ENCODE measurements around the gene TLCD2. TPM values are rescaled to one million over a fixed set of nuclear protein-coding genes. Genes with fewer than 3 reads are reported as not detected.
"Not testable (repeated sequence)": the region's sequence is repeated elsewhere in the genome, so short reads cannot be mapped to it uniquely, and the experiment has no call there.

The TLCD2 gene
- total and polyA plus RNA-seq, 3 experiments from 2014 or later: 0.09 to 0.32 (median 0.22) TPM

- DNase-seq; H3K27ac ChIP-seq (ENCODE audit: low read depth, low read length); H3K9me3 Mint-ChIP-seq; CTCF ChIA-PET; POLR2A ChIA-PET; H3K9me3 ChIP-seq (ENCODE audit: low read length); H3K4me1 ChIP-seq (ENCODE audit: insufficient read depth, low read length); H3K4me1 Mint-ChIP-seq; H3K4me3 Mint-ChIP-seq; H3K36me3 ChIP-seq (ENCODE audit: insufficient read depth, low read length); H3K4me3 ChIP-seq (ENCODE audit: low read length); H3K27me3 ChIP-seq (ENCODE audit: insufficient read depth, low read length, poor library complexity, severe bottlenecking); H3K27me3 Mint-ChIP-seq; H3K27ac Mint-ChIP-seq: not testable (repeated sequence)
- H3K36me3 Mint-ChIP-seq: peaks cover 0 to 11% (median 2%) of the 10 kb centered on the region in 3 donors
These were observed 31.7 kb upstream of the TLCD2 start for GRCh38 chr17:1741899-1742298.

- no peak overlapping the region for H3K4me3 Mint-ChIP-seq
- H3K27ac ChIP-seq (ENCODE audit: low read depth, low read length): no peak overlapping the region
- no peak for DNase-seq
- no peak overlapping the region for H3K4me3 ChIP-seq (ENCODE audit: low read length)
- CTCF ChIA-PET: no interaction called here
- no peaks in the 10 kb centered on the region for H3K9me3 Mint-ChIP-seq
- peaks cover 0 to 42% (median 7%) of the 10 kb centered on the region in 3 donors for H3K36me3 Mint-ChIP-seq
- H3K4me1 ChIP-seq (ENCODE audit: insufficient read depth, low read length): no peaks in the 10 kb centered on the region
- no peaks in the 10 kb centered on the region for H3K27me3 ChIP-seq (ENCODE audit: insufficient read depth, low read length, poor library complexity, severe bottlenecking)
- no peaks in the 10 kb centered on the region for H3K36me3 ChIP-seq (ENCODE audit: insufficient read depth, low read length)
- no peak overlapping the region for H3K27ac Mint-ChIP-seq
- POLR2A ChIA-PET: no interaction called here
- H3K4me1 Mint-ChIP-seq: peaks cover 0 to 4% (median 0%) of the 10 kb centered on the region in 3 donors
- H3K9me3 ChIP-seq (ENCODE audit: low read length): no peaks in the 10 kb centered on the region
- H3K27me3 Mint-ChIP-seq: peaks cover 0 to 2% of the 10 kb centered on the region in 2 donors
These were observed 27.5 kb upstream of the TLCD2 start for GRCh38 chr17:1737531-1738291.

GRCh38 chr17:1736348-1737281 is 26.4 kb upstream of the TLCD2 start:
- no peak overlapping the region for H3K27ac ChIP-seq (ENCODE audit: low read depth, low read length)
- H3K9me3 ChIP-seq (ENCODE audit: low read length): no peaks in the 10 kb centered on the region
- no peaks in the 10 kb centered on the region for H3K27me3 ChIP-seq (ENCODE audit: insufficient read depth, low read length, poor library complexity, severe bottlenecking)
- no peaks in the 10 kb centered on the region for H3K4me1 ChIP-seq (ENCODE audit: insufficient read depth, low read length)
- Mint-ChIP-seq H3K9me3 (no peaks in the 10 kb centered on the region), H3K27ac (no peak overlapping the region), H3K27me3 (peaks cover 0 to 2% of the 10 kb centered on the region in 2 donors), H3K36me3 (peaks cover 0 to 47% (median 7%) of the 10 kb centered on the region in 3 donors), H3K4me3 (no peak overlapping the region), H3K4me1 (peaks cover 0 to 4% (median 0%) of the 10 kb centered on the region in 3 donors)
- H3K4me3 ChIP-seq (ENCODE audit: low read length): no peak overlapping the region
- CTCF ChIA-PET: interaction anchor here (0.6 kb wide), 1 partner anchor 31 kb away, joined by 3 read pairs; no protein-coding TSS in a partner anchor
- DNase-seq: no peak
- no peaks in the 10 kb centered on the region for H3K36me3 ChIP-seq (ENCODE audit: insufficient read depth, low read length)
- POLR2A ChIA-PET: no interaction called here

- Histone ChIP-seq H3K27ac (ENCODE audit: low read depth, low read length) (no peak overlapping the region), H3K27me3 (ENCODE audit: insufficient read depth, low read length, poor library complexity, severe bottlenecking) (no peaks in the 10 kb centered on the region), H3K36me3 (ENCODE audit: insufficient read depth, low read length) (no peaks in the 10 kb centered on the region), H3K4me3 (ENCODE audit: low read length) (no peak overlapping the region), H3K9me3 (ENCODE audit: low read length) (no peaks in the 10 kb centered on the region), H3K4me1 (ENCODE audit: insufficient read depth, low read length) (no peaks in the 10 kb centered on the region)
- peaks cover 0 to 51% (median 7%) of the 10 kb centered on the region in 3 donors for H3K36me3 Mint-ChIP-seq
- H3K4me1 Mint-ChIP-seq: peaks cover 0 to 4% (median 0%) of the 10 kb centered on the region in 3 donors
- ChIA-PET CTCF (no interaction called here), POLR2A (no interaction called here)
- H3K27me3 Mint-ChIP-seq: peaks cover 0 to 2% of the 10 kb centered on the region in 2 donors
- no peaks in the 10 kb centered on the region for H3K9me3 Mint-ChIP-seq
- no peak for DNase-seq
- H3K27ac Mint-ChIP-seq: no peak overlapping the region
- H3K4me3 Mint-ChIP-seq: no peak overlapping the region
These were observed 25.7 kb upstream of the TLCD2 start for GRCh38 chr17:1735834-1736347.

GRCh38 chr17:1735418-1735817 is 25.2 kb upstream of the TLCD2 start:
- DNase-seq: no peak
- POLR2A ChIA-PET: no interaction called here
- Mint-ChIP-seq H3K36me3 (peaks cover 0 to 53% (median 7%) of the 10 kb centered on the region in 3 donors), H3K27ac (no peak overlapping the region), H3K27me3 (peaks cover 0 to 2% of the 10 kb centered on the region in 2 donors), H3K9me3 (no peaks in the 10 kb centered on the region), H3K4me1 (peaks cover 0 to 4% (median 0%) of the 10 kb centered on the region in 3 donors), H3K4me3 (no peak overlapping the region)
- Histone ChIP-seq H3K27ac (ENCODE audit: low read depth, low read length) (no peak overlapping the region), H3K9me3 (ENCODE audit: low read length) (no peaks in the 10 kb centered on the region), H3K4me3 (ENCODE audit: low read length) (no peak overlapping the region), H3K4me1 (ENCODE audit: insufficient read depth, low read length) (no peaks in the 10 kb centered on the region), H3K27me3 (ENCODE audit: insufficient read depth, low read length, poor library complexity, severe bottlenecking) (no peaks in the 10 kb centered on the region), H3K36me3 (ENCODE audit: insufficient read depth, low read length) (no peaks in the 10 kb centered on the region)
- CTCF ChIA-PET: no interaction called here

GRCh38 chr17:1733759-1734158 is 23.6 kb upstream of the TLCD2 start:
- Mint-ChIP-seq H3K27ac (no peak overlapping the region), H3K9me3 (no peaks in the 10 kb centered on the region), H3K4me3 (no peak overlapping the region), H3K27me3 (peaks cover 0 to 2% of the 10 kb centered on the region in 2 donors), H3K36me3 (peaks cover 0 to 65% (median 14%) of the 10 kb centered on the region in 3 donors), H3K4me1 (peaks cover 6 to 15% (median 8%) of the 10 kb centered on the region in 3 donors)
- no peak for DNase-seq
- Histone ChIP-seq H3K27ac (ENCODE audit: low read depth, low read length) (no peak overlapping the region), H3K4me3 (ENCODE audit: low read length) (no peak overlapping the region), H3K9me3 (ENCODE audit: low read length) (no peaks in the 10 kb centered on the region), H3K27me3 (ENCODE audit: insufficient read depth, low read length, poor library complexity, severe bottlenecking) (no peaks in the 10 kb centered on the region), H3K36me3 (ENCODE audit: insufficient read depth, low read length) (no peaks in the 10 kb centered on the region), H3K4me1 (ENCODE audit: insufficient read depth, low read length) (no peaks in the 10 kb centered on the region)
- POLR2A ChIA-PET: interaction anchor here (1.2 kb wide), 1 partner anchor 9 kb away, joined by 3 read pairs; the partner anchor contains the start of gene WDR81
- CTCF ChIA-PET: no interaction called here

GRCh38 chr17:1732833-1733321 is 22.7 kb upstream of the TLCD2 start:
- no peaks in the 10 kb centered on the region for H3K4me1 ChIP-seq (ENCODE audit: insufficient read depth, low read length)
- no peak overlapping the region for H3K27ac Mint-ChIP-seq
- H3K9me3 Mint-ChIP-seq: no peaks in the 10 kb centered on the region
- no peak for DNase-seq
- POLR2A ChIA-PET: no interaction called here
- H3K27me3 ChIP-seq (ENCODE audit: insufficient read depth, low read length, poor library complexity, severe bottlenecking): no peaks in the 10 kb centered on the region
- no peak overlapping the region for H3K4me3 ChIP-seq (ENCODE audit: low read length)
- CTCF ChIA-PET: no interaction called here
- H3K9me3 ChIP-seq (ENCODE audit: low read length): no peaks in the 10 kb centered on the region
- H3K4me1 Mint-ChIP-seq: peaks cover 8 to 23% (median 10%) of the 10 kb centered on the region in 3 donors
- H3K36me3 ChIP-seq (ENCODE audit: insufficient read depth, low read length): no peaks in the 10 kb centered on the region
- peaks cover 0 to 2% of the 10 kb centered on the region in 2 donors for H3K27me3 Mint-ChIP-seq
- no peak overlapping the region for H3K27ac ChIP-seq (ENCODE audit: low read depth, low read length)
- no peak overlapping the region for H3K4me3 Mint-ChIP-seq
- H3K36me3 Mint-ChIP-seq: peaks cover 0 to 69% (median 14%) of the 10 kb centered on the region in 3 donors

Data from CD8-positive, alpha-beta memory T cell (primary cell).